GM12874 (cell line): ENCODE measurements around the gene CFI.
A peak's percentile ranks its signal among the peaks of the same experiment; 100 is the strongest.

ENCODE experiments used
- CTCF ChIP-seq: IDR thresholded peaks from 2 replicates; pipeline ENCODE4 v1.5.1; 2011; ENCODE audit warnings: low read depth, mild to moderate bottlenecking, control low read depth, low read length, moderate library complexity; ENCODE audit not compliant: insufficient read depth

CFI gene

GRCh38 chr4:109718759-109719158 is 83.0 kb downstream of the CFI start:
- TF ChIP-seq CTCF = no peak

GRCh38 chr4:109713500-109713899 is 88.3 kb downstream of the CFI start:
- TF ChIP-seq CTCF = no peak

GRCh38 chr4:109708990-109709389 is 92.8 kb downstream of the CFI start:
- no peak for TF ChIP-seq CTCF

- no peak for TF ChIP-seq CTCF
These were observed 93.4 kb downstream of the CFI start for GRCh38 chr4:109708435-109708834.

- no peak for TF ChIP-seq CTCF
These were observed 98.0 kb downstream of the CFI start for GRCh38 chr4:109703664-109704361.

- peak; percentile 82 for TF ChIP-seq CTCF
These were observed 98.7 kb downstream of the CFI start, which contains the start of gene CASP6 for GRCh38 chr4:109702950-109703663. Gene CASP6 (minus strand): TSS chr4:109703445. CDS start chr4:109703395, 50 bp downstream.

GRCh38 chr4:109701566-109702410 is 100.0 kb downstream of the CFI start:
- TF ChIP-seq CTCF = no peak
